ENCODE data around the gene KBTBD8.

- no peak for TF ChIP-seq CTCF (IDR thresholded peaks at IDR 0.05)
- no peak for TF ChIP-seq POLR2AphosphoS5 (IDR thresholded peaks at IDR 0.05)
- no peak for TF ChIP-seq POLR2A (IDR thresholded peaks at IDR 0.05; ENCODE audit: low read depth)
Measured at GRCh38 chr3:67048067-67048714, 50.1 kb downstream of the KBTBD8 start.

All from esophagus muscularis mucosa (tissue), 3 donors.